ENCODE measurements around the gene FOXN3. TPM values are rescaled to one million over a fixed set of nuclear protein-coding genes. Genes with fewer than 3 reads are reported as not detected.

Gene FOXN3
- total RNA-seq, 1 donor from 2014 or later: 106 TPM

DNA sequence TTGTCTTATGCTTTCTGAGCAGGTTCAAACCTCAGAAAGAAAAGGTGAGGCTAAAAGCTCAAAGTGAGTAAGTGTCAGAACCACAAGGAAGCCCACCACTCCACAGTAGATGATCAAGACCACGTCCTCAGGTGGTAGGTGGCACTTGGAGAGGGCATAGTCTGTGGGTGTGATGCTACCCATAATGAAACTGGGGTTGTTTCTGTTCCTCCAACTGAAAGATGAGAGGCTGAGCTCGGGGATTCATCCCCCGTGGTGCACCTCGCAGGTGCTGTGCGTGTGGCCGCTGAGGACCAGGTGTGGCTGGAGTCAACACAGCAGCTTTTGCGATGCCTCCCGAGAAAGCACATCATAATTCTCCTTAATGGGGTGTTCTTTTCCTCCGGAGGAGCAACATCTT lies 306.9 kb downstream of the FOXN3 start:
- CTCF ChIA-PET: no interaction called here
- Mint-ChIP-seq H3K4me3 (no peak overlapping the region), H3K9me3 (no peaks in the 10 kb centered on the region), H3K27me3 (peaks cover 18% of the 10 kb centered on the region), H3K36me3 (ENCODE audit: low read depth) (no peaks in the 10 kb centered on the region), H3K4me1 (no peaks in the 10 kb centered on the region), H3K27ac (no peak overlapping the region)
- intact Hi-C loops (cut with micrococcal nuclease): no loop called here
- DNase-seq (no peak), ATAC-seq (ENCODE audit: low read depth) (no peak)
- POLR2A ChIA-PET: no interaction called here
- TF ChIP-seq, protein P1, sequence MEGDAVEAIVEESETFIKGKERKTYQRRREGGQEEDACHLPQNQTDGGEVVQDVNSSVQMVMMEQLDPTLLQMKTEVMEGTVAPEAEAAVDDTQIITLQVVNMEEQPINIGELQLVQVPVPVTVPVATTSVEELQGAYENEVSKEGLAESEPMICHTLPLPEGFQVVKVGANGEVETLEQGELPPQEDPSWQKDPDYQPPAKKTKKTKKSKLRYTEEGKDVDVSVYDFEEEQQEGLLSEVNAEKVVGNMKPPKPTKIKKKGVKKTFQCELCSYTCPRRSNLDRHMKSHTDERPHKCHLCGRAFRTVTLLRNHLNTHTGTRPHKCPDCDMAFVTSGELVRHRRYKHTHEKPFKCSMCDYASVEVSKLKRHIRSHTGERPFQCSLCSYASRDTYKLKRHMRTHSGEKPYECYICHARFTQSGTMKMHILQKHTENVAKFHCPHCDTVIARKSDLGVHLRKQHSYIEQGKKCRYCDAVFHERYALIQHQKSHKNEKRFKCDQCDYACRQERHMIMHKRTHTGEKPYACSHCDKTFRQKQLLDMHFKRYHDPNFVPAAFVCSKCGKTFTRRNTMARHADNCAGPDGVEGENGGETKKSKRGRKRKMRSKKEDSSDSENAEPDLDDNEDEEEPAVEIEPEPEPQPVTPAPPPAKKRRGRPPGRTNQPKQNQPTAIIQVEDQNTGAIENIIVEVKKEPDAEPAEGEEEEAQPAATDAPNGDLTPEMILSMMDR (IDR thresholded peaks at IDR 0.05): no peak

DNA sequence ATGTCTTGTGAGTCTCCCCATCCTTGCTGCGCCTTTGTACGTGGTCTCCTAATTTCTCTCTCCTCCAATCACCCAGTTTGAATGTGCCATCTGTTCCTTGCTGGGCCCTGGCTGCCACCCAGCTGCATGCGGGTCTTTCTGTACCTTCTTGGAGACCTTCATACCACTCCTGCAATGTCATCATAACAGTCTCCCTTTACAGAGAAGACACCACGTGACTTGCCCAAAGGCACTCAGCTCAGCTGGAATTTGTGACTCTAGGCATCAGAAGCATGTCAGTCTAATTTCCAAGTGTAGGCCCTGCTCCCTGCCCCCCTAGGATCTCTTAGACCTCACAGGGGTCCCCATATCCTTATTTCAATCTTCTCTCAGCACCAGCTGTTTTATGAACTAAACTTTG lies 308.4 kb downstream of the FOXN3 start:
- Mint-ChIP-seq H3K4me3 (no peak overlapping the region), H3K27me3 (peaks cover 19% of the 10 kb centered on the region), H3K27ac (no peak overlapping the region), H3K4me1 (no peaks in the 10 kb centered on the region), H3K36me3 (ENCODE audit: low read depth) (no peaks in the 10 kb centered on the region), H3K9me3 (no peaks in the 10 kb centered on the region)
- ATAC-seq (ENCODE audit: low read depth): no peak
- intact Hi-C loops (cut with micrococcal nuclease): no loop called here
- DNase-seq: no peak
- POLR2A ChIA-PET: no interaction called here
- TF ChIP-seq, protein P1 (IDR thresholded peaks at IDR 0.05): no peak
- CTCF ChIA-PET: no interaction called here

DNA sequence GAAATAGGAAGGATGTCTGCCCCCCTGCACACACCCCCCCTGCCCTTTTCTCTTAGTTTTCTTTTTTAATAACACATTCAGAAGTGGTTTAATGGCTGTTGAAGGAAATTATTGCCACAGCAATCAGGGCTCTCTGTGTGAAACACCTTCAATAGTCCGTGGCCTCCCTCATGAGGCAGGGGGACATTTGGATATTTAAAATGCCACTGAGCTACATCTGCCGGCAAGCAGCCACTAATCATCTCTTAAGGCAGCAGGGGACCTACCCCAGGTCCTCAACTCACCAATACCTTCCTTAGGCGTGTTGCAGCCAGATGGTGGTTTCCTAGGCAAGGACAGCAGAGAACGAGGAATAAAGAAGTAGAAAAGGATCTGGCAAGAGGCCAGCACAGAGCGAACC lies 309.4 kb downstream of the FOXN3 start:
- POLR2A ChIA-PET: no interaction called here
- intact Hi-C loops (cut with micrococcal nuclease): no loop called here
- no peaks in the 10 kb centered on the region for H3K4me1 Mint-ChIP-seq
- H3K4me3 Mint-ChIP-seq: no peak overlapping the region
- H3K27me3 Mint-ChIP-seq: peaks cover 26% of the 10 kb centered on the region
- DNase-seq (no peak), ATAC-seq (ENCODE audit: low read depth) (no peak)
- TF ChIP-seq, protein P1 (IDR thresholded peaks at IDR 0.05): no peak
- no peaks in the 10 kb centered on the region for H3K9me3 Mint-ChIP-seq
- no peaks in the 10 kb centered on the region for H3K36me3 Mint-ChIP-seq (ENCODE audit: low read depth)
- no peak overlapping the region for H3K27ac Mint-ChIP-seq
- CTCF ChIA-PET: no interaction called here

All from activated B cell treated with CpG ODN at 0.5 μM for 24 hours (primary cell).